Stimulated activated memory B cell treated with anti-CD40 and anti-IgM and Interleukin-4, amounts not matched to agents 10 μg/mL and 1 μg/mL and 100 μg/mL, for 72 hours (primary cell): ENCODE measurements around the gene FMNL2.
"Not testable (repeated sequence)": the region's sequence is repeated elsewhere in the genome, so short reads cannot be mapped to it uniquely, and the experiment has no call there.

Experiments
- ATAC-seq: fragments of 150-1000 bp; cut with Tn5 transposase; 2 replicates; pipeline ENCODE4 v1.10.0; 2021
- H3K27ac Mint-ChIP-seq: one replicate; pipeline ENCODE4 v1.8.0; 2022; ENCODE audit warnings: mild to moderate bottlenecking, mixed read lengths
- H3K27me3 Mint-ChIP-seq: one replicate; pipeline ENCODE4 v1.8.0; 2022; ENCODE audit warnings: mixed read lengths
- H3K36me3 Mint-ChIP-seq: one replicate; pipeline ENCODE4 v1.8.0; 2022; ENCODE audit warnings: mixed read lengths
- H3K4me1 Mint-ChIP-seq: one replicate; pipeline ENCODE4 v1.8.0; 2022; ENCODE audit warnings: mixed read lengths
- H3K4me3 Mint-ChIP-seq: one replicate; pipeline ENCODE4 v1.8.0; 2022; ENCODE audit warnings: mild to moderate bottlenecking, moderate library complexity, mixed read lengths
- H3K9me3 Mint-ChIP-seq: one replicate; pipeline ENCODE4 v1.8.0; 2022; ENCODE audit warnings: mixed read lengths

The FMNL2 gene

DNA sequence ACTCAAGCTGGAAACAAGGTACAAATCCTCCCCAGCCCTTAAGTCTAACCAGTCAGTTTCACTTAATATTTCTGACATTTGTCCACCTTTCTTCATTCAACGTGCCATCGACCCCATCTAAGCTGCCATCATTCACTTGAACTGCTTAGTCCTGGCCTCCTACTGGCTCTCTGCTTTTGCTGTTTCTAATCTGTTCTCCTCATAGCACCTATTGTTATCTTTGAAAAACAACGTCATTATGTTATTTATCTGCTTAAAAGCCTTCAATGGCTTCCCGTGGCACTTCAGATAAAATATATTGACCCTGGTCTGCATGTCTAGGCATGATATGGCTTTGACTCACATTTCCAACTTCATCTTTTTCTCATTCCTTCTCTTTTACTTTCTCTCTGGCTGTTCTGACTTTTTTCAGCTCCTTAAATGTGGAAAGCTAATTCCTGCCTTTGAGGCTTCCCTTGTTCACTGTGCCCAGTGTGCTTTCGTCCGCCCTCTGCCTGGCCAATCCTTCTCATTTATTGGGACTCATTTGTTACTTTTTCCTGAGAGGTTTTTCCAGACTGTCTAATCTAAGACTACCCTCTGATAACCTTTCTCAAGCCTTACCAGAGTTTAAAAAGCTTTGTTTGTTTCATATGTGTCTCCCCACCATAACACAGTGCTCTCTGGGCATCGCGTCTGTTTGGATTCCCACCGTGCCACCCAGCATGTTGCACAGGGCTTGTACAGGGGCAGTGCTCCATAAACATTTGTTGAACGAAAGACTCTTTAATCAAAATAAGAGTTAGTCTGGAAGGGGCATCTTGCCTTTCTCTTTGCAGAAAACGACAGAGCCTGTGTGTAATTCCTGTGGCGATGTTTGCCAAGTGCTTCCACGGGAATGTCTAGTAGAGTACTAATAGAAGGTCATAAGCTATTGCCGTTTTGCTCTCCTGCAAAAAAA lies 183.9 kb downstream of the FMNL2 start:
- no peak overlapping the region for H3K27ac Mint-ChIP-seq
- H3K4me1 Mint-ChIP-seq: no peaks in the 10 kb centered on the region
- H3K9me3 Mint-ChIP-seq: no peaks in the 10 kb centered on the region
- no peaks in the 10 kb centered on the region for H3K36me3 Mint-ChIP-seq
- H3K4me3 Mint-ChIP-seq: no peak overlapping the region
- ATAC-seq: no peak
- H3K27me3 Mint-ChIP-seq: no peaks in the 10 kb centered on the region

DNA sequence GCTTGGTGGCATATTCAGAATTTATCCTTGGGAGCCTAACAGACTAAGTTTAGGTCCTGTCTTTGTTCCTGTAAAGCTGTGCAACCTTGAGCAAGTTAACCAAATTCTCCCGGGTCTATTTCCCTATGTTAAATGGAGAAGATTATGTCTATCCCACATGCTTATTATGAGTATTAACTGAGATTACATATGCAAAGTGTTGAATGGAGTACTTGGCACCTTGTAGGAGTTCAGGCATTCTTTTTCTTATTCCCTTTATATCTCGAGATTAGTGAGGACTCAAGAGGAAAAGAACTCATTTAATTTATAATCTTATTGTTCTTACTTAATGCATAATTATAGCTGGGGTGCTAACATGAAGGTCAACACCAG lies 184.6 kb downstream of the FMNL2 start:
- no peaks in the 10 kb centered on the region for H3K4me1 Mint-ChIP-seq

DNA sequence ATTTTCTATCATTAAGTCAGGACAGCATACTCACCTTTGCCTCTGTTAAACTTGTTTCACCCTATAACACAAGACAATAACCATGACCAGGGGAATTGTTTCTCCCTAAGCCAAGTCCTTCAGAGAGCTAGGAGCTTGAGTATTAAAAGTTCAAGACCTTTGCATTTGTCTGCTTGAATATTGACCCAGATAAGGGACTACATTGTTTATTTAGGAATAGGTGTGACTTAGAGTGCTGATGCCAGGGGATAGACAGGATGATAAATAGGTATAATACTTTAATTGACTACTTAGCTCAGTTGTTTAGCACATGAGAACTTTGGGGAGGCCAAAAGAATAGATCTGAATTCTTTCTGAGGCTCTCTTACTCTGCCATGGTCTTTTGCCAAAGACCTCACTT lies 185.8 kb downstream of the FMNL2 start:
- no peak overlapping the region for H3K27ac Mint-ChIP-seq

More for the DNA sequence above, 184.6 kb downstream of the FMNL2 start:
- no peak for ATAC-seq
- Mint-ChIP-seq H3K36me3 (no peaks in the 10 kb centered on the region), H3K27me3 (no peaks in the 10 kb centered on the region), H3K27ac (no peak overlapping the region), H3K4me3 (no peak overlapping the region), H3K9me3 (no peaks in the 10 kb centered on the region)

DNA sequence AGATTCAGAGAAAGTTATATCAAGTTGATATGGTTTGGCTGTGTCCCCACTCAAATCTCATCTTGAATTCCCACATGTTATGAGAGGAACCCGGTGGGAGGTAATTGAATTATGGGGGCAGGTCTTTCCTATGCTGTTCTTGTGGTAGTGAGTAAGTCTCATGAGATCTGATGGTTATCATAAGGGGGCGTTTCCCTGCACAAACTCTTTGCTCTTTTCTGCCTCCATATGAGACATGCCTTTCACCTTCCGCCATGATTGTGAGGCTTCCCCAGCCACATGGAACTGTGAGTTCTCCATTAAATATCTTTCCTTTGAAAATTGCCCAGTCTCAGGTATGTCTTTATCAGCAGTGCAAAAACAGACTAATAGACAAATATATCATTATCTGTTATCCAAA lies 187.5 kb downstream of the FMNL2 start:
- not testable (repeated sequence) for H3K27ac Mint-ChIP-seq, H3K36me3 Mint-ChIP-seq, ATAC-seq, H3K27me3 Mint-ChIP-seq, H3K9me3 Mint-ChIP-seq, H3K4me3 Mint-ChIP-seq, H3K4me1 Mint-ChIP-seq

More for the DNA sequence above, 185.8 kb downstream of the FMNL2 start:
- no peak for ATAC-seq
- Mint-ChIP-seq H3K4me3 (no peak overlapping the region), H3K36me3 (no peaks in the 10 kb centered on the region), H3K4me1 (no peaks in the 10 kb centered on the region), H3K27me3 (no peaks in the 10 kb centered on the region), H3K9me3 (no peaks in the 10 kb centered on the region)

DNA sequence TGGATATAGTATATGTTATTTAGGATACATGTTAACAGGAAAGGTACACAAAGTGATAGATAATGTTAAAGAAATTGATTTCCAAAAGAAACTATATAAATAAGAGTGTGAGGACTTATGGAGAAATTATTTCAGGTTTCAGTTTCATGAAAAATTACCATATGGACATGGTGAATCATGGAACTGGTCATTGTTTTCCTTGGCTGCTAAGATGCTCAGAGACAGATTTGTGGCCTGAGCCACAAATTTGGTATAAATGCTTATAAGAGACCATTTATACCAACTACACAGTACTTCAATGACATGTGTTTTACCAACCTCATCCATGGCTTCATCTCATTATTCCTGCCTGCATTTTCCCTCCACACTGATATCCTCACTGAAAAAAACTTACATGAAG lies 188.1 kb downstream of the FMNL2 start:
- H3K36me3 Mint-ChIP-seq: no peaks in the 10 kb centered on the region
- H3K4me1 Mint-ChIP-seq: no peaks in the 10 kb centered on the region
- no peak overlapping the region for H3K27ac Mint-ChIP-seq
- no peak for ATAC-seq
- no peaks in the 10 kb centered on the region for H3K9me3 Mint-ChIP-seq
- no peaks in the 10 kb centered on the region for H3K27me3 Mint-ChIP-seq
- no peak overlapping the region for H3K4me3 Mint-ChIP-seq

DNA sequence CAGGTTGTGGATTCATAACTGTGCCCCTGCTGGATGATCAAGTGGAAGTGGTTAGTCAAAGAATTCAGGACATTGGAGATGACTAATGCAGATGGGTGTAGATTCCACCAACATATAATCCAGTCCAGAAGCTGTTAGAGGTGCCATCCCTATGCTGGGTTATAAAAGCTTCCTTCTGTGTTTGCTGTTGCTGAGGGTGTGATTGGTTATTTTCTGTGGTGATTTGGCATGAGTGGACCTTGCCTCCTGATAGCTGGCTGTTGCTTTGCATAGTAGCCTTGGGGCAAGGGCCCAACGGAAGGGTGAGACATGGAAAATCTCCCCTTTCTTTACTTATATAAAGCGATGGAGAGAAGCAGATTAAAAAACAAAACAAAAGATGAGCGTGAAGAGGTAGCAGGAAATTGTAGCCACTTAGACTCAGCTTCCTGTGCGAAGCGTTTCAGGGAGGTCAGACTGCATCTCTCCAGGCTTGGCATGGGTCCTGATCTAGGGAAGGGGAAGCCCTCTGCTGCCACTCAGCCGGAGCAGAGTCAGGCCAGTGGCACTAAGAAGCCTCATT lies 190.4 kb downstream of the FMNL2 start:
- Mint-ChIP-seq H3K4me3 (no peak overlapping the region), H3K27ac (no peak overlapping the region), H3K9me3 (no peaks in the 10 kb centered on the region), H3K4me1 (no peaks in the 10 kb centered on the region), H3K27me3 (no peaks in the 10 kb centered on the region), H3K36me3 (no peaks in the 10 kb centered on the region)
- ATAC-seq: no peak

DNA sequence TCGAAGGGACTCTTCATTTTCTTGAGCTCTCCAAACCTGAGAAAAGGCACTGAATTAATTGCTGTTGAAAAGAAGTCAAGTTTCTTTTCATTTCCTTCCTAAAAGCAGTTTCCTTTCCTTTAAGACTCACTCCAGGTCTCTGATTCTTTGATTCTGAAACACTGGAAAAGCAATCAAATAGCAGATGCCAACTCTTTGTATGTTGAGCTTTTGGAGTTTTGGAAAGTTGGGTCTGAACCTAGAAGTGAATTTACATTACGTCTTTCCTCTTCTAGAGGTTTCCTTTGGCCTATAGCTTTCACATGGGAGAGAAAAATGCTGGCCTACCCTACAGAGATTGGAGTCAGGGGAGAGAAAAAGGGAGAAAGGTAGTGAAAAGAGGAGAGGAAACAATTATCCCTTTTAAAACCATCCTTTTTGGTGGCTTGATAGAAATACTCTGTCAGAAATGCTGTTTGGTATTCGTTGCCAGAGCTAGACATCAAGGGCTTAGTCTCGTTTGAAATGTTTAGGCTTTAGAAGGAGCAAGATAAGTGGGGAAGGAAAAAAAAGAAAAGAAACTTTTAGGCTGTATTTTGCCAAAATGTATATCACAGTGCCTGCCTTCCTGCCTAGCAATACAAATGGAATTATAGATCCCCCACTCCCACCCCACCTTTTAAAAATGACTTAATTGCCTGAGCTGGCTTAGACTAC lies 194.6 kb downstream of the FMNL2 start:
- no peaks in the 10 kb centered on the region for H3K27me3 Mint-ChIP-seq
- no peak overlapping the region for H3K4me3 Mint-ChIP-seq
- H3K36me3 Mint-ChIP-seq: no peaks in the 10 kb centered on the region
- no peaks in the 10 kb centered on the region for H3K9me3 Mint-ChIP-seq
- H3K27ac Mint-ChIP-seq: no peak overlapping the region
- no peaks in the 10 kb centered on the region for H3K4me1 Mint-ChIP-seq
- no peak for ATAC-seq

DNA sequence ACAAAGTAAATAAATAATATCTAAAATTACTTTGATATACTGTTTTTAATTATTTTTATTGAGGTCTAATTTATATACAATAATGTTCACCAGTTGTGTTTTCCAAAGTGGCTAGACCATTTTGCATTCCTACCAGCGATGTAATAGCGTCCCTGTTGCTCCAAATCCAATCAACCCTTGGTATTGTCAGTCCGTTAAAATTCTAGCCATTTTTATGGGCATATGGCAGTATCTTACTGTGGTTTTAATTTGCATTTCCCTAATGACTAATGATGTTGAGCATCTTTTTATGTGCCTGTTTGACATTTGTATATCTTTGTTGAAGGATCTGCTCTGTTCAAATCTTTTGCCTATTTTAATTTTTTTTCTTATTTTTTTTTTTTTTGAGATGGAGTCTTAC lies 197.3 kb downstream of the FMNL2 start:
- Mint-ChIP-seq H3K4me1 (no peaks in the 10 kb centered on the region), H3K27ac (no peak overlapping the region), H3K27me3 (no peaks in the 10 kb centered on the region), H3K4me3 (no peak overlapping the region), H3K36me3 (no peaks in the 10 kb centered on the region), H3K9me3 (no peaks in the 10 kb centered on the region)
- ATAC-seq: no peak

DNA sequence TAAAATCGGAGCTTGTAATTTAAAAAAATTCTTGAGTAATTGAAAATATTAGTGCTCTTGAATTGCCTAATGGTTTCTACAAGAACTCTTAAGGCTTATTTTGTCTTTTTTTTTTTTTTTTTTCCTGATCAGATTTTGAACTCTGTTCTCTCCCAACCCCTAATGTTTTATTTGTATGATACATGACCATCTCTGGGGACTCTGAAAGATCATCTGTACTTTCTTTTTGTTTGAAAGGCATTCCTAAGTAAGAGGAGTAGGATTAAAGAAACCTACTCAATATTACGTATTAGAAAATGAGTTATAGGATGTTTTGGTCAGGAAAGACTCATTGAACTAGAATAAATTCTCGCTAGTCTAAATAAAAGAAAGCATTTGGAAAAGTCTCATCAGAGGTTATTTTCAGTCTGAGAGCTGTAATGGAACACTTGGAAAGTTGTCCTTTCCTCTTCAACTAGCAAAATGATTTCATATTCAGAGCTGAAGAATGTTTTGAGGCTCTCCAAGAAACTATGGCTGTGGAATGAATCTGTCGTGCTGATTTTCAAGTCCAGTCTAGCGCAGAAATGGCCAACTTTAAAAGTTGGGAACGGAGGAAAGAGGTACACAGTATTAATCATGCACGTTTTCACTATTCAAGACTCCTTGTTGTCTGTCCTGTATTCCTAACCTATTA lies 199.6 kb downstream of the FMNL2 start:
- no peak overlapping the region for H3K4me3 Mint-ChIP-seq
- no peak for ATAC-seq
- H3K4me1 Mint-ChIP-seq: no peaks in the 10 kb centered on the region
- no peak overlapping the region for H3K27ac Mint-ChIP-seq
- peaks cover 8% of the 10 kb centered on the region for H3K27me3 Mint-ChIP-seq
- no peaks in the 10 kb centered on the region for H3K9me3 Mint-ChIP-seq
- peaks cover 5% of the 10 kb centered on the region for H3K36me3 Mint-ChIP-seq

DNA sequence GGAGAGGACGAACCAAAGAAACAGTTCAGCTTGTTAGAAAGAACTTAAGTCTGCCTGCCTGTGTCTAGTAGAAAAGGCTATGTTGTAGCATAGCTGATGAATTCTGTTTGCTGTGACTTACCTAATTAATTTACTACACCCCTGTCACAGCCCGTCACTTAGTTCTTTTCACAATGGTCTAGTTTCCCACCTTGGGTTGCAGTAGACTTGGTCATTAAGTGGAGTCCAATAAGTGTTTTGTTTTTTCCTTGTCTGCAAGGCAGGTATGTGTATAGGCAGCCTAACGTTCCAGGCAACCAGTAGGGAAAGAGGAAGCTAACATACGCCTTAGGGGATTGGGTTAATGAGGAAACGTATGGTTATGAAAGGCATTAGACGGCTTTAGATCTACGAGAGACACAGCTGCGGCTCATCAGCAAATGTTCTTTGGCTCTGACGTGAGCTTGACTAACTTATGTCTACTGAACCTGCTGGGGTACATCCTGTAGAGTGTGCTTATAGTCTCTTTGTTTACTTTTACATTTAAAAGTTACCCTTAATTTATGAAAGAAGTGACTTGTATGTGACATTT lies 202.2 kb downstream of the FMNL2 start:
- Mint-ChIP-seq H3K27ac (no peak overlapping the region), H3K36me3 (peaks cover 5% of the 10 kb centered on the region), H3K9me3 (no peaks in the 10 kb centered on the region), H3K4me1 (no peaks in the 10 kb centered on the region), H3K4me3 (no peak overlapping the region), H3K27me3 (peaks cover 8% of the 10 kb centered on the region)
- ATAC-seq: no peak

DNA sequence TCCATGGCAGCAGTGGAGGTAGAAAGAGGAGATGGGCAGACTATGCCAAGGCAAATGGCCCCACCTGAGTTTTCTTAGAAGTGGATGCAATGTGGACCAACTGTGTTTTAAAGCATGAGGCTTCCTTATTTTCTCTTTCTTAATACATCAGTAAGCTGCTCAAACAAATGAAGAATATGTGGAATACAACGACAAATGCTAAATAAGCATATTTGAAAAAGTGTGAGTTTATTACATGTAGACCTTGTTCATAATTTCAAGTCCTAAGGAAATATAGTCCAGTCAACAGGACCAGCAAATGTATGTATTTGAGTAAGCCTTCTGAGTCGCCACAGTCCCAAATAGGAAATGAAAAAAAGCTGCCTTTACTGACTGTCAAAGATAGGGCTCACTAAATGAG lies 204.4 kb downstream of the FMNL2 start:
- Mint-ChIP-seq H3K4me1 (no peaks in the 10 kb centered on the region), H3K9me3 (no peaks in the 10 kb centered on the region), H3K36me3 (peaks cover 5% of the 10 kb centered on the region), H3K27me3 (peaks cover 8% of the 10 kb centered on the region), H3K4me3 (no peak overlapping the region), H3K27ac (no peak overlapping the region)
- ATAC-seq: no peak

DNA sequence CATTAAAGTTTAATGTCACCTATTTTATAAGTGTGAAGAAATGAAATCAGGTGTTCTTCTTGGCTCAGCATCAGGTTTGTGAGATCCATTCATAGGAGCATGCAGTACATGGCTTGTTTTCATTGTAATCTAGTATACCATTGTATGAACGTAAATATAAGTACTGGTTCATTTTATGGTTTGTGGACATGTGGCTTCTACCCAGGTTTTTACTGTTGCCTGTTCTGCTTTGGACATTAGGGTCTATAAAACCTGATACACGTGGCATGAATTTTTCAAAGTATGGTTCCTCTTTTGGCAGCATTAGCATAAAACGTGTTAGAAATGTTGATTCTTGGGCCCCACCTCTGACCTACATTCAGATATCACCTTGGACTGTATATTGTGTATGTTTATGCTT lies 206.7 kb downstream of the FMNL2 start:
- ATAC-seq: no peak
- H3K4me3 Mint-ChIP-seq: no peak overlapping the region
- H3K27ac Mint-ChIP-seq: no peak overlapping the region
- no peaks in the 10 kb centered on the region for H3K4me1 Mint-ChIP-seq
- peaks cover 5% of the 10 kb centered on the region for H3K36me3 Mint-ChIP-seq
- peaks cover 8% of the 10 kb centered on the region for H3K27me3 Mint-ChIP-seq
- H3K9me3 Mint-ChIP-seq: no peaks in the 10 kb centered on the region

DNA sequence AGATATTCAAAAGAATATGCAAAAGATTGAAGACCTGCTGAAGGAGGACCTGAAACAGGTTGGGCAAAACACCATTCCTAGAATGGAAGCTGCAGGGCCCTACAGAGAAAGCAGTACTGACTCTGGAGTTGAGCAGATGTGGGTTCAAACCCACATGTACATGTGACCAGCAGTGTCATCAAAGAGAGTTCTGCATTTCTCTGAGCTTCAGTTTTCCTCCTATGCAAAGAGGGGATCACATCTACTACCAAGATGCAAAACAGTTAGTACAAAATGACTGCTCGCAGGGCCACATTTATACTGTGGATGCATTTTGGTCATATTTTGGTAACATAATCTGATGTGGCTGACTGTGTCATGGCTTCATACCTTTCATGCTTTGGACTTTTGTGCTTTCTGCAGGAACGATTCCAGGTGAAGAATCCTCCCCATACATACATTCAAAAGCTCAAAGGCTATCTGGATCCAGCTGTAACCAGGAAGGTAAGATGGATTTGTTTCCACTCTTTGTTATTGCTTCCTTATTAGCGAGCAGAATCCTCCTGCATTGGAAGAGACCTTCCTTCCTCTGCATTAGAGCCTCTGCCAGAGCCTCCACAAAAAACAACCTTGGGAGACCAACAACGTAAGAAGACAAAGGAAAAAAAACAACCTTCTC lies 207.5 kb downstream of the FMNL2 start:
- Mint-ChIP-seq H3K36me3 (peaks cover 5% of the 10 kb centered on the region), H3K4me1 (no peaks in the 10 kb centered on the region), H3K27ac (no peak overlapping the region), H3K27me3 (peaks cover 8% of the 10 kb centered on the region), H3K9me3 (no peaks in the 10 kb centered on the region), H3K4me3 (no peak overlapping the region)
- ATAC-seq: no peak

DNA sequence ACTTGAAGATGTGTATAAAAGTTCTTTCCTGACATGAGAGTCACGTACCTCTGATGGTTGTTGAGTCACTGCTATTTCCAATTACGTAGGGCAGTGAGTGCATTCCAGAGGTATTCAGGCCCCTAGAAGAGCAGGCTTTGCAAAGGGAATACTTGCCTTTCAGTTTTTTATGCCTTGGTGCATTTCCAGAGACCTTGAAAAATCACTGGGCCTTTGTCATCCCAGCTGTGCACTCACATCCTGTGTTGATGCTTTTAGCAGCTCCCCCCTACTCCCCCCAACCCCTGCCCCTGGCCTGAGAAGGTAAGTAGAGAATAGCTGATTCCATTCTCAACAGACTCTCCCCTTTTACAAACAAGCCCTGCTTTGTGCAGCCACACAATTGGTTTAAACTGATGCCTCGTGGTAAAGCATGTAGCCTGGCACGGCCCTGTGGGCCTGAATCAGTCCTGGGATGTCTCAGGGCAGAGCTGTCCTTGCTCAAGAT lies 208.1 kb downstream of the FMNL2 start:
- Mint-ChIP-seq H3K27me3 (peaks cover 3% of the 10 kb centered on the region), H3K36me3 (peaks cover 1% of the 10 kb centered on the region), H3K4me1 (no peaks in the 10 kb centered on the region), H3K27ac (no peak overlapping the region), H3K9me3 (no peaks in the 10 kb centered on the region), H3K4me3 (no peak overlapping the region)
- no peak for ATAC-seq
